B cell (primary cell): Measurements from ENCODE around the gene NPAS2.

Source experiments
- EZH2 ChIP-seq: IDR thresholded peaks from 2 replicates; pipeline ENCODE4 v1.6.1; 2012; ENCODE audit warnings: borderline replicate concordance, low read depth, mild to moderate bottlenecking, moderate library complexity, low read length; ENCODE audit not compliant: insufficient read depth, poor library complexity, severe bottlenecking
- TF ChIP-seq, protein P1 (sequence below): fragments of 200-600 bp; IDR thresholded peaks from one replicate; pipeline ENCODE4 v1.8.0; 2022; ENCODE audit warnings: antibody characterized with exemption, mild to moderate bottlenecking

DNA sequence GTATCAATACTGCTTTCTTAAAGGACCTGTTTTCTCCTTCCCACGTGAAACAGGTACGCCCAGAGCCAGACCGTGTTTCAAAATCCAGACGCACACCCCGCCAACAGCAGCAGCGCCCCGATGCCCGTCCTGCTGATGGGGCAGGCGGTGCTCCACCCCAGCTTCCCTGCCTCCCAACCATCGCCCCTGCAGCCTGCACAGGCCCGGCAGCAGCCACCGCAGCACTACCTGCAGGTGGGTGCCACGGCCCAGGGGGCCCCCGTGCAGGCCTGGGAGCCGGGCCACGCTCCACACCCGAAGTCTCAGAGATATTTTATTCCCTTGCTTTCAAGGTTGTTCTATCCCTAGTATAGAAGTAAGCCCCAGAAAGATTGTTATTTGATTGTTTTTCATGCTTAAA lies 173.4 kb downstream of the NPAS2 start:
- TF ChIP-seq, protein P1, sequence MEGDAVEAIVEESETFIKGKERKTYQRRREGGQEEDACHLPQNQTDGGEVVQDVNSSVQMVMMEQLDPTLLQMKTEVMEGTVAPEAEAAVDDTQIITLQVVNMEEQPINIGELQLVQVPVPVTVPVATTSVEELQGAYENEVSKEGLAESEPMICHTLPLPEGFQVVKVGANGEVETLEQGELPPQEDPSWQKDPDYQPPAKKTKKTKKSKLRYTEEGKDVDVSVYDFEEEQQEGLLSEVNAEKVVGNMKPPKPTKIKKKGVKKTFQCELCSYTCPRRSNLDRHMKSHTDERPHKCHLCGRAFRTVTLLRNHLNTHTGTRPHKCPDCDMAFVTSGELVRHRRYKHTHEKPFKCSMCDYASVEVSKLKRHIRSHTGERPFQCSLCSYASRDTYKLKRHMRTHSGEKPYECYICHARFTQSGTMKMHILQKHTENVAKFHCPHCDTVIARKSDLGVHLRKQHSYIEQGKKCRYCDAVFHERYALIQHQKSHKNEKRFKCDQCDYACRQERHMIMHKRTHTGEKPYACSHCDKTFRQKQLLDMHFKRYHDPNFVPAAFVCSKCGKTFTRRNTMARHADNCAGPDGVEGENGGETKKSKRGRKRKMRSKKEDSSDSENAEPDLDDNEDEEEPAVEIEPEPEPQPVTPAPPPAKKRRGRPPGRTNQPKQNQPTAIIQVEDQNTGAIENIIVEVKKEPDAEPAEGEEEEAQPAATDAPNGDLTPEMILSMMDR = no peak
- no peak for TF ChIP-seq EZH2
